Measurements from ENCODE around the gene TBX15. TPM values are rescaled to one million over a fixed set of nuclear protein-coding genes. Genes with fewer than 3 reads are reported as not detected.

TBX15 gene
- polyA plus RNA-seq, 1 donor = 60.9 TPM

DNA sequence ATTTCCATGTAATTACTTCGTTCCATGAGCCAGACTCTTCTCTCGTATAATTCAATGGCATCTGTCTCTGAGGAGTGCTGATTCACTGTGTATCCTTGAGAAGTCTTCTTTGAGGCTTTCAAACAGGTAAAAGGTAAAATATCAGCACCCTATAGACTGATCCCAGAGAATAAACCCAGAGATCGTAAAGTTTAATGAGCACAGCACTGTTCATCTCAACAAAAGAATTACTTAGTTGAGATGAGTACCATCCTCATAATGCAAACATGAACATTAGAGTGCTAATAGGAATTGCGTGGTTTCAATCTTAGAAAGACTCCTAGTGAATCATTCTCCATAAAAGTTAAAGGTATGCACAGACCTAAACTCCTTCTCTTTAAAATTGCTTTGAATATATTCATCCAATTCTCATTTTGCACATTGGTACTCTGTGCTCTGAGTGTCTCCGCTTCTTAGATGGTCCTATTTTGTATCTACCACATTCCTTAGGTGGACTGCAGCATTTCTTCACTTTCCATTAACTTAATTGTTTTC, 97.2 kb downstream of the TBX15 start:
- no peak for DNase-seq (ENCODE audit: low read depth)

DNA sequence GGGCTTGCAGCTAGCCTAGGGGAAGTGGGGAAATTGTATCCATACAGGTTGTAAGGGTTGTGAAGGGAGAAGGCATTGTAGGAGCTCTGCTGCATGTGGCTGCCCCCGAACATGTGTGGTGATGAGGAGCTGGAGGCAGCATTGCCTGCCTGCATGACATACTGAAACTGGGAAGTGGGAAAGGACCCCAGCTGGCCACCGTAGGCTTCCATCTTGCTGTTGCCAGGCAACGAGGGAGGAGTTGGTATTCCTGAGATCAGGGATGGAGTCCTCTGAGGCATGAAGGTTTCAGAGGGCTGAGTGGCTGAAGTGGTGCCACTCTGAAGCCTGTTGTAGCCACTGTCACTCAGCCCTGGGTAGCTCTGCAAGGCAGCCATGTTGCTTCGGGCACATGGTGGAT, 103.2 kb downstream of the TBX15 start:
- no peak for DNase-seq (ENCODE audit: low read depth)

DNA sequence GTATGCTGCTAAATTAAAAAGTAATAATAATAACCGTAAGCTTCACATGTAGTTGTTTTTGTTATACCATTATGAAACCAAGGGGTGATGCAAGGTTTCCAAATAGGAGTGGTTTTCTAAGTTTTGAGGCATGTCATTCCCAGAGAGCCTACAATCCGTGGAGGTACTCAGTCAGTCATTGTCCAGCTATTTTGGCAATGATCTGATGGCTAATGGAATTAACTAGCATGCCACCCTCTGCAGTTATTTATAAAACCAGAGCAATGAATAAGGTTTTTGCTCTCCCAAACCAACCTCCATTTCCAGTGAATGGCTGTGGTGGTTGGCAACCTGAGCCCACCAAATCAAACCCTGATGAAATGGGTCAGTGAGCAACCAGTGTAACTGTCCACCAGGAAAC, 106.4 kb downstream of the TBX15 start:
- no peak for DNase-seq (ENCODE audit: low read depth)

DNA sequence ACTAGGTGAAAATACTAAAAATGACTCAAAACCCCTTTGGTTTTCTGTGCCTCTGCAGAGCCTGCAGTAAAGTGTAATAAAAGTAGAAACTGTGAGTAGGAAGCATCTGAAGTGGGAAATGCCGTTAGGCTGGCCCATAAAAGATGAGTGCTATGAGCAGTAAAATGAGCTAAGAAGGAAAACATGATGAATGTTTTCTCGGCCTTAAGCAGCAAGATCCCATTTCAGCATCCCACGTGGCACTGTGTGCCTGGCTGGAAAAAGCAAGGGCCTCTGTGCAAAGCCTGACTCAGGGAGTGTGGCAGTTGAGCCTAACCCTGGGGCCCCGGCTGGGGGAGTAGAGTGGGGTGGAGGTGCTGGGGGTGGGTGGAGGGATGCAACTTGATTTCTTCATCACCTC, 109.5 kb downstream of the TBX15 start:
- DNase-seq (ENCODE audit: low read depth) = no peak

- no peak for DNase-seq (ENCODE audit: low read depth)
Observed at GRCh38 chr1:118877668-118878396, 110.3 kb downstream of the TBX15 start.

GRCh38 chr1:118871582-118872171, 116.5 kb downstream of the TBX15 start:
- DNase-seq (ENCODE audit: low read depth) = no peak

- DNase-seq (ENCODE audit: low read depth) = no peak
Observed at GRCh38 chr1:118868387-118868786, 119.8 kb downstream of the TBX15 start.

GRCh38 chr1:118866330-118866729, 121.8 kb downstream of the TBX15 start:
- no peak for DNase-seq (ENCODE audit: low read depth)

- no peak for DNase-seq (ENCODE audit: low read depth)
Observed at GRCh38 chr1:118863688-118864087, 124.5 kb downstream of the TBX15 start.

DNA sequence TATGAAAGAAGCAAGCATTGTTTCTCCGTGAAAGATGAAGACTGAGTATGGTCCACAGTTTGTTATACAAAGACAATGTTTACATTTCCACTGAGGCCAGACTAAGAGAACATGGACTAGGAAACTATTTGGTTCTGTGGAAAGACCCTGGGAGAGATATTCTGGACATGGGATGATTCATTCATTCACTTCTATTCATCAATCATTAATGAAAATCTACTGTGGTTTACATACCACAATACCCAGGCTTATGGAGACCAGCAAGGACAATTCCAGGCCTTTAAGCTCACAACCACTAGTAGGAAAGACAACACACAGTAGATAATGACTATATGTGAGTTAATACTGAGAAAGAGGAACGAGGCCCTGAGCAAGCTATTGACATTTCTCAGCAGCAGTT, 125.4 kb downstream of the TBX15 start:
- DNase-seq (ENCODE audit: low read depth) = no peak

DNA sequence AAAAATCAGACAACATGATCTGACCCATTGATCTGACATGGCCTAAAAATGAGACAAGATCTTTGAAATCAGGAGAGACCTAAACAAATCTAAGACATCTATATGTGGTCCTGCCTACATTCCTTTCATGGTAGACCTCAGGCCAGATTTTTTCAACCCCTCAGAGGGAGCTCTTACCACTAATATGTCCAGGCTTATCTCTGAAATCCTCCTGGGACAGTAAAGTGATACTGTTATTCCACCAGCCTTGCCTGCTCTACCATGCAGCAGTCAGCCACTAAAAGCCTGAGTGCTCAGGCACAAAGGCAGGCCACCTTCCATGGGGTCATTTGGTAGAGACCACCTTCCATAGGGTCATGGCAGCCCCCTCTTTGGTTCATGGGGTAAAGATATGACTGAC, 126.9 kb downstream of the TBX15 start:
- DNase-seq (ENCODE audit: low read depth) = no peak

GRCh38 chr1:118859999-118860398, 128.1 kb downstream of the TBX15 start:
- DNase-seq (ENCODE audit: low read depth) = no peak

DNA sequence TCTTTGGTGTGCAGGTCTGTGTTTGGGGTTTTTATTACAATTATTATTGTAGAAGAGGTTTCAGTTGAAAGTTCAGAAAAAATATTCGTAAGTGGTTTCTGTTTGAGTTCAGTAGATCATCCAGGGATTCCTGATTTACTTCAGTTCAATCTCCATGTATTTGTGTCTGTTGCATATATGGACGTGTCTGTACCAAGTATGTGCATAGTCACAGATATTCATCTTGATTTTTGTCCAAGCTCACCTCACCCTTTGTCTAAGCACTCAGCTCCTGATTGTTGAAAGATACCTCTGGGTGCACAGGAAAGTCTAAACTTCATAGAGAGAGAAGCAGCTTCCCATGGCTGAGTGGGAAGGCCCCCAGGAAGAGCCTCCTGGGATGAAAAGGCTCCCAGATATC, 141.7 kb downstream of the TBX15 start:
- DNase-seq (ENCODE audit: low read depth) = no peak

GRCh38 chr1:118842452-118843201, 145.5 kb downstream of the TBX15 start:
- DNase-seq (ENCODE audit: low read depth) = no peak

DNA sequence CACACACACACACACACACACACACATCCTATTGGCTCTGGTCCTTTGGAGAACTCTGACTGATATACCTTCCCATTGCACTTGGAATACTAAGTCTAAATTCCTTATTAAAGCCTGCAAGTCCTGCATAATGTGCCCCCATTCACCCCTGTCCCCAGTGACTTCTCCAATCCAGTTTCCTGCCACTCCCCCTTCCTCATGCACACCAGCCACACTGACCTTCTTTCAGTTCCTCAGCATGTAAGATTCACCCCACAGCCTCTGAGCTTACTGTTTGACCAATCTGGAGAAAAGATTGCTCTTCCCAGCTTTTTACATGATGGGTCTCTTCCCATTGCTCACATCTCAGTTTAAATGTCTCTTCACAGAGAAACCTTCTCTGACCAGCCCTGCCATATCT, 146.6 kb downstream of the TBX15 start:
- DNase-seq (ENCODE audit: low read depth) = no peak

Other genes starting within 250 kb of the TBX15 start
- gene WARS2, start 152.3 kb upstream of the TBX15 start, polyA plus RNA-seq (ENCODE audit: insufficient read length) = 19.5 TPM